Measurements from ENCODE around the gene MCC.

The MCC gene

GRCh38 chr5:112979723-112980122 lies 508.5 kb downstream of the MCC start:
- 100% methylated on average over 2 of the region's 3 CpGs for WGBS (ENCODE audit: extremely low coverage, insufficient coverage, insufficient read length)
- no peak for DNase-seq
- Histone ChIP-seq H3K36me3 (ENCODE audit: control insufficient read depth in 1 of 2, insufficient read depth in 2 of 2, low read length in 2 of 2) (peaks cover 0 to 5% of the 10 kb centered on the region in 2 experiments), H3K9me3 (ENCODE audit: insufficient read depth, low read depth, low read length) (no peaks in the 10 kb centered on the region), H3K4me2 (ENCODE audit: low read length) (no peak overlapping the region), H3K14ac (ENCODE audit: low read length) (no peak overlapping the region), H3K79me2 (ENCODE audit: control insufficient read depth, insufficient read depth, low read length, poor library complexity) (peaks cover 18% of the 10 kb centered on the region), H2BK12ac (ENCODE audit: low read length) (no peak overlapping the region), H3K79me1 (ENCODE audit: low read length) (peaks cover 12% of the 10 kb centered on the region), H3K18ac (ENCODE audit: low read length) (no peak overlapping the region), H3K4me1 (ENCODE audit: control insufficient read depth in 1 of 2, insufficient read depth in 2 of 2, low read length in 2 of 2) (peaks cover 0 to 2% of the 10 kb centered on the region in 2 experiments), H2AK5ac (ENCODE audit: low read length) (no peak overlapping the region), H3K23ac (ENCODE audit: low read length) (no peak overlapping the region), H2BK120ac (ENCODE audit: insufficient read depth, low read length, poor library complexity) (no peak overlapping the region), H4K91ac (ENCODE audit: low read depth, low read length) (no peak overlapping the region), H3K4me3 (ENCODE audit: low read depth, low read length) (no peak overlapping the region), H4K8ac (ENCODE audit: low read depth, low read length) (no peak overlapping the region), H3K9ac (ENCODE audit: low read length) (no peak overlapping the region), H3K27ac (ENCODE audit: low read depth, low read length) (no peak overlapping the region), H3K4ac (ENCODE audit: low read depth, low read length) (no peak overlapping the region), H3K27me3 (ENCODE audit: insufficient read depth, low read length) (no peaks in the 10 kb centered on the region), H4K12ac (ENCODE audit: low read depth, low read length) (no peak overlapping the region), H2BK5ac (ENCODE audit: low read depth, low read length, poor library complexity) (no peak overlapping the region), H2AFZ (ENCODE audit: insufficient read depth, low read length, poor library complexity) (no peak overlapping the region)

- Histone ChIP-seq H2BK5ac (ENCODE audit: low read depth, low read length, poor library complexity) (no peak overlapping the region), H2AFZ (ENCODE audit: insufficient read depth, low read length, poor library complexity) (no peak overlapping the region), H3K14ac (ENCODE audit: low read length) (no peak overlapping the region), H4K91ac (ENCODE audit: low read depth, low read length) (no peak overlapping the region), H3K18ac (ENCODE audit: low read length) (no peak overlapping the region), H2BK12ac (ENCODE audit: low read length) (no peak overlapping the region), H3K4me2 (ENCODE audit: low read length) (no peak overlapping the region), H3K4ac (ENCODE audit: low read depth, low read length) (no peak overlapping the region), H3K4me1 (ENCODE audit: control insufficient read depth in 1 of 2, insufficient read depth in 2 of 2, low read length in 2 of 2) (peaks cover 3 to 5% of the 10 kb centered on the region in 2 experiments), H3K36me3 (ENCODE audit: control insufficient read depth in 1 of 2, insufficient read depth in 2 of 2, low read length in 2 of 2) (peaks cover 0 to 2% of the 10 kb centered on the region in 2 experiments), H3K79me1 (ENCODE audit: low read length) (peaks cover 12% of the 10 kb centered on the region), H3K4me3 (ENCODE audit: low read depth, low read length) (no peak overlapping the region), H3K79me2 (ENCODE audit: control insufficient read depth, insufficient read depth, low read length, poor library complexity) (peaks cover 16% of the 10 kb centered on the region), H2AK5ac (ENCODE audit: low read length) (no peak overlapping the region), H3K27me3 (ENCODE audit: insufficient read depth, low read length) (no peaks in the 10 kb centered on the region), H4K12ac (ENCODE audit: low read depth, low read length) (no peak overlapping the region), H3K9ac (ENCODE audit: low read length) (no peak overlapping the region), H4K8ac (ENCODE audit: low read depth, low read length) (no peak overlapping the region), H3K27ac (ENCODE audit: low read depth, low read length) (no peak overlapping the region), H3K9me3 (ENCODE audit: insufficient read depth, low read depth, low read length) (no peaks in the 10 kb centered on the region), H3K23ac (ENCODE audit: low read length) (no peak overlapping the region), H2BK120ac (ENCODE audit: insufficient read depth, low read length, poor library complexity) (no peak overlapping the region)
- DNase-seq, result peak in 1 of 2 donors; percentile 41
- WGBS (ENCODE audit: extremely low coverage, insufficient coverage, insufficient read length), result no CpG with 5 or more reads among the region's 2 CpGs
Measured at GRCh38 chr5:112978836-112979235, 509.4 kb downstream of the MCC start.

- peaks cover 16% of the 10 kb centered on the region for H3K79me2 ChIP-seq (ENCODE audit: control insufficient read depth, insufficient read depth, low read length, poor library complexity)
- no peaks in the 10 kb centered on the region for H3K9me3 ChIP-seq (ENCODE audit: insufficient read depth, low read depth, low read length)
- peaks cover 0 to 2% of the 10 kb centered on the region in 2 experiments for H3K36me3 ChIP-seq (ENCODE audit: control insufficient read depth in 1 of 2, insufficient read depth in 2 of 2, low read length in 2 of 2)
- peak overlapping the region; percentile 50 for H2BK120ac ChIP-seq (ENCODE audit: insufficient read depth, low read length, poor library complexity)
- peak overlapping the region; percentile 59 for H2BK5ac ChIP-seq (ENCODE audit: low read depth, low read length, poor library complexity)
- DNase-seq, result peak in 1 of 2 donors; percentile 52
- peak overlapping the region; percentile 60 for H4K91ac ChIP-seq (ENCODE audit: low read depth, low read length)
- peak overlapping the region; percentile 56 for H4K12ac ChIP-seq (ENCODE audit: low read depth, low read length)
- peak overlapping the region; percentile 91 for H3K27ac ChIP-seq (ENCODE audit: low read depth, low read length)
- H3K18ac ChIP-seq (ENCODE audit: low read length), result peak overlapping the region; percentile 54
- peak overlapping the region; percentile 87 for H3K4me2 ChIP-seq (ENCODE audit: low read length)
- H3K79me1 ChIP-seq (ENCODE audit: low read length), result peaks cover 12% of the 10 kb centered on the region
- peak overlapping the region; percentile 81 for H3K4ac ChIP-seq (ENCODE audit: low read depth, low read length)
- H3K4me1 ChIP-seq (ENCODE audit: control insufficient read depth in 1 of 2, insufficient read depth in 2 of 2, low read length in 2 of 2), result peaks cover 5 to 8% of the 10 kb centered on the region in 2 experiments
- no peak overlapping the region for H2BK12ac ChIP-seq (ENCODE audit: low read length)
- no peaks in the 10 kb centered on the region for H3K27me3 ChIP-seq (ENCODE audit: insufficient read depth, low read length)
- WGBS (ENCODE audit: extremely low coverage, insufficient coverage, insufficient read length), result no CpG with 5 or more reads among the region's 16 CpGs
- H3K4me3 ChIP-seq (ENCODE audit: low read depth, low read length), result peak overlapping the region; percentile 97
- peak overlapping the region; percentile 80 for H2AFZ ChIP-seq (ENCODE audit: insufficient read depth, low read length, poor library complexity)
- H3K14ac ChIP-seq (ENCODE audit: low read length), result peak overlapping the region; percentile 60
- H3K9ac ChIP-seq (ENCODE audit: low read length), result peak overlapping the region; percentile 98
- peak overlapping the region; percentile 55 for H4K8ac ChIP-seq (ENCODE audit: low read depth, low read length)
- H3K23ac ChIP-seq (ENCODE audit: low read length), result no peak overlapping the region
- peak overlapping the region; percentile 10 for H2AK5ac ChIP-seq (ENCODE audit: low read length)
Measured at GRCh38 chr5:112977440-112977861, 510.8 kb downstream of the MCC start.

GRCh38 chr5:112976432-112977309 lies 511.6 kb downstream of the MCC start, which contains the start of gene DCP2:
Gene DCP2, plus strand, starts transcription at chr5:112976798. Its CDS starts 136 bp downstream, at chr5:112976934.
- H2BK5ac ChIP-seq (ENCODE audit: low read depth, low read length, poor library complexity), result peak within 1 kb of the TSS; percentile 59
- peak within 1 kb of the TSS; percentile 81 for H3K4ac ChIP-seq (ENCODE audit: low read depth, low read length)
- peaks cover 0 to 2% of the 10 kb centered on the region in 2 experiments for H3K36me3 ChIP-seq (ENCODE audit: control insufficient read depth in 1 of 2, insufficient read depth in 2 of 2, low read length in 2 of 2)
- peak within 1 kb of the TSS; percentile 97 for H3K4me3 ChIP-seq (ENCODE audit: low read depth, low read length)
- H2AK5ac ChIP-seq (ENCODE audit: low read length), result peak within 1 kb of the TSS; percentile 24
- peak within 1 kb of the TSS; percentile 92 for H3K18ac ChIP-seq (ENCODE audit: low read length)
- peak within 1 kb of the TSS; percentile 76 for H3K14ac ChIP-seq (ENCODE audit: low read length)
- peak within 1 kb of the TSS; percentile 75 for H4K12ac ChIP-seq (ENCODE audit: low read depth, low read length)
- peaks cover 16% of the 10 kb centered on the region for H3K79me2 ChIP-seq (ENCODE audit: control insufficient read depth, insufficient read depth, low read length, poor library complexity)
- peak within 1 kb of the TSS; percentile 98 for H3K9ac ChIP-seq (ENCODE audit: low read length)
- peak within 1 kb of the TSS; percentile 89 for H4K91ac ChIP-seq (ENCODE audit: low read depth, low read length)
- WGBS (ENCODE audit: extremely low coverage, insufficient coverage, insufficient read length), result no CpG with 5 or more reads among the region's 75 CpGs
- H2AFZ ChIP-seq (ENCODE audit: insufficient read depth, low read length, poor library complexity), result peak within 1 kb of the TSS; percentile 80
- peak within 1 kb of the TSS; percentile 61 for H2BK120ac ChIP-seq (ENCODE audit: insufficient read depth, low read length, poor library complexity)
- H3K4me1 ChIP-seq (ENCODE audit: control insufficient read depth in 1 of 2, insufficient read depth in 2 of 2, low read length in 2 of 2), result peaks cover 5 to 8% of the 10 kb centered on the region in 2 experiments
- H3K27ac ChIP-seq (ENCODE audit: low read depth, low read length), result peak within 1 kb of the TSS; percentile 91
- no peaks in the 10 kb centered on the region for H3K27me3 ChIP-seq (ENCODE audit: insufficient read depth, low read length)
- peaks cover 12% of the 10 kb centered on the region for H3K79me1 ChIP-seq (ENCODE audit: low read length)
- H3K9me3 ChIP-seq (ENCODE audit: insufficient read depth, low read depth, low read length), result no peaks in the 10 kb centered on the region
- H2BK12ac ChIP-seq (ENCODE audit: low read length), result no peak within 1 kb of the TSS
- H3K4me2 ChIP-seq (ENCODE audit: low read length), result peak within 1 kb of the TSS; percentile 87
- H4K8ac ChIP-seq (ENCODE audit: low read depth, low read length), result peak within 1 kb of the TSS; percentile 98
- peak; percentile 97 to 99 for DNase-seq
- no peak within 1 kb of the TSS for H3K23ac ChIP-seq (ENCODE audit: low read length)
